ENCODE measurements around the gene NFKB1. TPM values are rescaled to one million over a fixed set of nuclear protein-coding genes. Genes with fewer than 3 reads are reported as not detected.

The NFKB1 gene
- total and polyA plus RNA-seq, 8 donors, result 9.6 to 36.5 (median 21.2) TPM

DNA sequence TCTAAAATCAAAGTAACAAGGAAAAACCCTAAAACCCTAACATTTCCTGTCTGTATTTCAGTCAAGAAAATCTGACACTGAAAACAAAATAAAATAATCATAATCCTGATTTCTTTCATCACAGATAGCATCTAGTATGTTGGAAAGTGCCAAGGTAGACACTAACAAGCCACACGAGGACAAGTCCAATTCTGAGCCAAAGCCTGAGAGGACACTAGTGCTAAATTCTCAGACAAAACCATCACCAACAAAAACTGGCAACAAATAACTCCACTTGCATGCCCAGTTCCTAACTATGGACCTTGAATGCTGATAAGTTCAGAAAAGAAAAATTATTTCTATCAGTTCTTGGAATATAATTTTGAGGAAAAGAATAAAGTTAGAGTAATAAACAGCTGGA is 146.0 kb downstream of the NFKB1 start:
- WGBS, 5 donors, result 50 to 91% (median 72%) methylated on average over 1 of the region's 1 CpG
- H3K27me3 ChIP-seq, result no peaks in the 10 kb centered on the region
- no peaks in the 10 kb centered on the region for H3K4me1 ChIP-seq
- TF ChIP-seq, protein P1, sequence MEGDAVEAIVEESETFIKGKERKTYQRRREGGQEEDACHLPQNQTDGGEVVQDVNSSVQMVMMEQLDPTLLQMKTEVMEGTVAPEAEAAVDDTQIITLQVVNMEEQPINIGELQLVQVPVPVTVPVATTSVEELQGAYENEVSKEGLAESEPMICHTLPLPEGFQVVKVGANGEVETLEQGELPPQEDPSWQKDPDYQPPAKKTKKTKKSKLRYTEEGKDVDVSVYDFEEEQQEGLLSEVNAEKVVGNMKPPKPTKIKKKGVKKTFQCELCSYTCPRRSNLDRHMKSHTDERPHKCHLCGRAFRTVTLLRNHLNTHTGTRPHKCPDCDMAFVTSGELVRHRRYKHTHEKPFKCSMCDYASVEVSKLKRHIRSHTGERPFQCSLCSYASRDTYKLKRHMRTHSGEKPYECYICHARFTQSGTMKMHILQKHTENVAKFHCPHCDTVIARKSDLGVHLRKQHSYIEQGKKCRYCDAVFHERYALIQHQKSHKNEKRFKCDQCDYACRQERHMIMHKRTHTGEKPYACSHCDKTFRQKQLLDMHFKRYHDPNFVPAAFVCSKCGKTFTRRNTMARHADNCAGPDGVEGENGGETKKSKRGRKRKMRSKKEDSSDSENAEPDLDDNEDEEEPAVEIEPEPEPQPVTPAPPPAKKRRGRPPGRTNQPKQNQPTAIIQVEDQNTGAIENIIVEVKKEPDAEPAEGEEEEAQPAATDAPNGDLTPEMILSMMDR (IDR thresholded peaks at IDR 0.05), result no peak
- no peak for TF ChIP-seq POLR2A (IDR thresholded peaks at IDR 0.05)
- peaks cover 0 to 48% (median 41%) of the 10 kb centered on the region in 4 donors for H3K36me3 ChIP-seq
- intact Hi-C loops (cut with DNase I; ENCODE audit: low total_unique reads), result no loop called here
- H3K27ac ChIP-seq, result no peak overlapping the region
- no peak overlapping the region for H3K4me3 ChIP-seq
- no peaks in the 10 kb centered on the region for H3K9me3 ChIP-seq
- DNase-seq, result no peak

DNA sequence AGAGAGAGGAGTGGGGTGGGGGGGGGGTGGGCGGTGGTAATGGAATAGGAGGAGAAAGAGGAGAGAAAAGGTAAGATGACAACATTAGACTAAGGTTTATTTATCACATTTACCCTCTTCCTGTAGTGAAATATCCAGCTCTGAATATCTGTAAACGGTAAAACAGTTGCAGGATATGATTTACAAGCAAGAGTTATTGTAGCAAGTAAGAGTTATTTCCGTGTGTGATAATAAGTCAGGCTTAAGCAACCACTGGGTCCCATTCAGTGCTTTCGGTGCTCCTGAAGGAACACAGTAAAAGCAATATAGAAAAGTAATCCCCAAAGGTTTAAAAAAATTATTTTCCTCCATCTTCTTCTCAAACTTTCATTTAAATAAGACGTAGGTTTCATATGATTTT is 156.0 kb downstream of the NFKB1 start:
- no peak overlapping the region for H3K4me3 ChIP-seq
- intact Hi-C loops (cut with DNase I; ENCODE audit: low total_unique reads), result no loop called here
- H3K4me1 ChIP-seq, result no peaks in the 10 kb centered on the region
- DNase-seq, result no peak
- no peak for TF ChIP-seq POLR2A (IDR thresholded peaks at IDR 0.05)
- TF ChIP-seq, protein P1 (IDR thresholded peaks at IDR 0.05), result no peak
- TF ChIP-seq POLR2AphosphoS5 (IDR thresholded peaks at IDR 0.05), result no peak
- TF ChIP-seq EP300 (IDR thresholded peaks at IDR 0.05), result no peak
- no peak overlapping the region for H3K27ac ChIP-seq
- WGBS, 5 donors, result 45 to 89% (median 85%) methylated on average over 5 of the region's 5 CpGs
- no peaks in the 10 kb centered on the region for H3K27me3 ChIP-seq
- H3K36me3 ChIP-seq, result peaks cover 0 to 37% (median 34%) of the 10 kb centered on the region in 4 donors
- no peaks in the 10 kb centered on the region for H3K9me3 ChIP-seq

DNA sequence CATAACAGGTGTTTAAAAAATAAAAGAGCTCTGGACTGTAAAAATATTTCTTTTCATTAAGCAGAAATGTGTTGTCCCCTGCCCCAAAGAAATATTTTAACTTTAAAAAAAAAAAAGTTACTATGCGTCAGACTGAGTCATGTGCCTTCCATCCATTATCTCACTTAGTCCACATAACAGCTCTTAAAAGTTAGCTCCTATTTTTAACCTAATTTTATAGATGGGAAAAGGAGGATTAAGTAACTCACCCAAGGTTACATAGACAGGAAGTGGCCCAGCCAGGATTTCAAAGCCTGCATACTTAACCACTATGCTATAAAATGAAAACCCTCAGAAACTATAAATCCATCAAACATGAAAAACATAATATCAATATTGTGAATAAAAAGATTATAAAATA is 161.9 kb downstream of the NFKB1 start:
- no peak overlapping the region for H3K4me3 ChIP-seq
- H3K27ac ChIP-seq, result no peak overlapping the region
- TF ChIP-seq, protein P1 (IDR thresholded peaks at IDR 0.05), result no peak
- TF ChIP-seq EP300 (IDR thresholded peaks at IDR 0.05), result no peak
- TF ChIP-seq POLR2A (IDR thresholded peaks at IDR 0.05), result no peak
- TF ChIP-seq POLR2AphosphoS5 (IDR thresholded peaks at IDR 0.05), result no peak
- intact Hi-C loops (cut with DNase I; ENCODE audit: low total_unique reads), result no loop called here
- H3K36me3 ChIP-seq, result peaks cover 5 to 72% (median 63%) of the 10 kb centered on the region in 4 donors
- H3K27me3 ChIP-seq, result no peaks in the 10 kb centered on the region
- H3K9me3 ChIP-seq, result no peaks in the 10 kb centered on the region
- WGBS, 5 donors, result 79 to 94% (median 90%) methylated on average over 1 of the region's 1 CpG
- H3K4me1 ChIP-seq, result no peaks in the 10 kb centered on the region
- DNase-seq, result no peak

DNA sequence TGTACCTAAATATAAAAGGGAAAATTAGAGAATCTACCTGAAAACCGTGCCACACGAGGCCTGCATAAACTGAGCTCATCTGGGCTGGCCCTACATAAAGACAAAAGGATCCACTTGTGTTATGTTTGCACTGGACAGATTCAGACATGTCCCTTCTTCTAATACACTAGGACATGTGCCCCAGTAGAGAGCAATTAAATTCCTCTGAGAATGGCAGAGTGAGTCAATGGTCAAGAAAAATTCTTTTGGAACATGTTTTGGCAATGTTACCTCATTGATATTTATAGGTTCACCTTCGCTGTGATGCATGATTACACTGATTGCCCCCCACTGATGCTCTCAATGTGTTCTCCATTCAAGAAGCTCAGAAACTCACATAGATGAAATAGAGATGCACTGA is 164.4 kb downstream of the NFKB1 start:
- no peak overlapping the region for H3K27ac ChIP-seq
- TF ChIP-seq POLR2AphosphoS5 (IDR thresholded peaks at IDR 0.05), result no peak
- no peak for TF ChIP-seq POLR2A (IDR thresholded peaks at IDR 0.05)
- no peak for TF ChIP-seq EP300 (IDR thresholded peaks at IDR 0.05)
- TF ChIP-seq, protein P1 (IDR thresholded peaks at IDR 0.05), result no peak
- 91 to 96% (median 93%) methylated on average over 3 of the region's 3 CpGs for WGBS, 5 donors
- H3K9me3 ChIP-seq, result no peaks in the 10 kb centered on the region
- H3K27me3 ChIP-seq, result no peaks in the 10 kb centered on the region
- peaks cover 5 to 80% (median 73%) of the 10 kb centered on the region in 4 donors for H3K36me3 ChIP-seq
- no peaks in the 10 kb centered on the region for H3K4me1 ChIP-seq
- intact Hi-C loops (cut with DNase I; ENCODE audit: low total_unique reads), result no loop called here
- DNase-seq, result no peak
- H3K4me3 ChIP-seq, result no peak overlapping the region

Other genes starting within 250 kb of the NFKB1 start
- gene SLC39A8, start 155.9 kb upstream of the NFKB1 start, total RNA-seq, result 10 to 100 TPM in 3 of 5 donors, 1 to 10 TPM in 2; 9.0 to 24.6 (median 14.6) TPM
- gene SLC39A8, start 155.9 kb upstream of the NFKB1 start, polyA plus RNA-seq, result 1 to 10 TPM; 1.8 to 2.1 (median 1.9) TPM